Loucy (cell line): ENCODE measurements around the gene CNP.

ENCODE experiments used
- CTCF ChIP-seq: fragments of 200-600 bp; sonication (generic); conservative IDR thresholded peaks from 2 replicates; pipeline ENCODE4 v1.5.1; 2014; ENCODE audit warnings: mild to moderate bottlenecking, antibody characterized with exemption, low read length
- EZH2phosphoT487 ChIP-seq: fragments of 200-600 bp; IDR thresholded peaks from 2 replicates; pipeline ENCODE4 v1.6.1; 2018; ENCODE audit warnings: antibody characterized with exemption, mild to moderate bottlenecking, moderate library complexity, borderline replicate concordance

GRCh38 chr17:41976142-41976768 lies 9.7 kb downstream of the CNP start:
- TF ChIP-seq CTCF (no peak), EZH2phosphoT487 (no peak)
